ENCODE data around the gene TMEM51.

Gene TMEM51

DNA sequence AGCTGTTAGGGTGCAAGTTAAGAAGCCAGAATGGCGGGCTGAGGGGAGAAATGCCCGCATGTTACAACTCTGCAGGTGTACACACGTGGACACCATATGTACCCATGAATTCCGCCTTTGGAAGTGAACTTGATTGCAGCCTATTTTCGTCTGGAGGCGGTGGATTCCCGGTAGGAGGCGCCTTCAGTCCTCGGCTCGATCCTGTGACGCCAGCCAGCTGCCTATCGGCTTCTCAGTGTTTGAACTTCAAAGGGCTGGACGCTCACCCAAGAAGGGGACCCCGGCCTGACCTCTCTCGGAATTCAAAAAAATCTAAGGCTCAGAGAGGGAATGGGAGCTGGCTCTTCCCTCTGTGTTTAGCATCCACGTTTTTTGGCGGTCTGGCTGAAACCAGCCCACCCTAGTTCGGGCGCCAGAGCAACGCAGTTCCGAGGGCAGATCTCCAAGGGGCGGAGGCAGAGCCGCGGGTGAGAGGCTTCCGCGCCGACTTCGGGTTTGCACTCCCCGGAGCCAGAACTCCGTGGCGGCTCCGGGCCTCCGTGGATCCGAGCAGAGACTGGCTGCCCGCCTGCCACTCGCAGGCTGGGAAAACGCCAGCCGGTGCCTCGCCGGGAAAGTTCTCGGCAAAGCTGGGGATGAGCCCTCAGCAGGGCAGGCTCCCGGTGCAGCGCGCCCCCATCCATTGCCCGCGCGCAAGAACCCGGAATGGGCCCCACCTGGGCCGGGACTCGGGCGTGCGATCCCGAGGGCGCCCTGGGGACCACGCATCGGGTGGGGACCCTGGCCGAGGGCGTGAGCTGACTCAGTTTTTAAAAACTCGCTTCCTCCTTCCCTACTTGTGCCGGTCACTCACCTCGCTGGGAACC lies 996 bp upstream of the TMEM51 start:
- in situ Hi-C loops (cut with HindIII; ENCODE audit: low sequenced_read_pairs), result no loop called here

DNA sequence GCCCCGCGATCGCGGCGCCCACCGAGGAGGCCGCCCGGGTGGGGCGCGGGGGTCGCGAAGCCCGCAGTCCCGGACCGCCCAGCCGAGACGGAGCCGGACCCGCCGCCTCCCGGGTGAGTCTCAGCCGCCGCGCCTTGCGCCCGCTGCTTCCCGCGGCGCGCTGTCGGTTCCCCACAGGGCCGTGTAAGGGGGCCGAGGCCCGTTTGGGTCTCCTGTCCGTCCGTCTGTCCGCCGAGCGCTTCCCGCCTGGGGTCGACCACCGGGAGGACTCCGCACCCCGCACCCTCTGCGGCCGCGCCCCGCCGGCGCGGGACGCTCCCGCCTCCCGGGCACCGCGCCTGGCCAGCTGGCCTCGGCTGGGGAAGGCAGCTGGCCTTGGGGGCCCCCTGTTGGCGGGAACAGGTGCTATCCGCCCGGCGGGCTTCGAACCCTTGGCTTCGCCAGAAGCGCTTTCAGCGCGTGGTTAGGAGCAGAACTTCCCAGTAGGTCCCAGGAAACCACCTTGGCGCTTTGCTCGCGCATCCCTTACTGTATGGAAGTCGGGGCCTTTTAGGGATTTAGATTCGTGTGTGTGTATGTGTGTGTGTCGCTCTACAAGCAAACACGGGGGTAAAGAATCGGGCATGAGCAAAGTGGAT lies 414 bp downstream of the TMEM51 start:
- in situ Hi-C loops (cut with HindIII; ENCODE audit: low sequenced_read_pairs), result no loop called here

DNA sequence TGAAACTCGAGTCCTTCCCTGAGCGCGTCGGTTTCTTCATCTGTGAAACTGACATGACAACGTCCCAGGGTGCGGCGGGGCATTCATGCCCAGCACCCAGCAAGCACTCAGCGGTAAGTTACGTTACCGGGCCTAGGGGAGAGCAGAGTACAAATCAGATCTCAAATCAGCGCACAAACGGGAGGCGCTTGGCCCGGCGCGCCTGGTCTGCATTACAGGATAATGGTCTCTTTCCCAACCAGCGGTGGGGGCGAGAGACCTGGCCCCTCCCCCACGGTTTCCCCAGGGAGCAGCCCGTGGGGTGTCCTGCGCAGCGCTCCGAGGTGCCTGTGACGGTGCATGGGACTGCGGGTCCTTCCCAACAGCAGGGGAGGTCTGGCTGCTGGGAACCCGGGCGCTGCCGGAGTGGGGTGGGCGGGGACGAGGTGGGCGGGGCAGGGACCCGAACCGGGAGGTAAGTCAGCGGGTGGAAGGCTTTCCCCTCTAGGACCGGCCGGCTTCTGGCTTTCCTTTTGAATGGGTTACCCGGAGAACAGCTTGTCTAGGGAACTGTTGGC lies 1.0 kb downstream of the TMEM51 start:
- in situ Hi-C loops (cut with HindIII; ENCODE audit: low sequenced_read_pairs), result no loop called here

DNA sequence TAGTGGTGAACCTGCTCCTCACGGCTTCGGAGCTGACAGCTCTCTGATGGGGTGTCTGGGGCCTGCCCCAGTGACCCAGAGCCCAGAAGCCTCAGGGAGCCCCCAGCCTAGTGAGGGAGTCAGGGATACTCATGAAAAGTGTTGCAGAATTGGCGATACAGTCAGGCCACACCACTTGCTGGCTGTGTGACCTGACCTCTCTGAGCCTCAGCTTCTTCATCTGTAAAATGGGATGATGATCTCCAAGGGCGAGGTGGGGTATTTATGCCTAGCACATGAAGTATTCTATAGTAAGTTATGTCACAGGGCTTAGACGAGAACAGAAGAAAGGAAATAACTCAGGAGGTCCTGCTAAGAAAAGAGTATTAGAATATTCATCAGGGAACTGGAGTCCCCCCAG lies 1.6 kb downstream of the TMEM51 start:
- in situ Hi-C loops (cut with HindIII; ENCODE audit: low sequenced_read_pairs), result no loop called here

DNA sequence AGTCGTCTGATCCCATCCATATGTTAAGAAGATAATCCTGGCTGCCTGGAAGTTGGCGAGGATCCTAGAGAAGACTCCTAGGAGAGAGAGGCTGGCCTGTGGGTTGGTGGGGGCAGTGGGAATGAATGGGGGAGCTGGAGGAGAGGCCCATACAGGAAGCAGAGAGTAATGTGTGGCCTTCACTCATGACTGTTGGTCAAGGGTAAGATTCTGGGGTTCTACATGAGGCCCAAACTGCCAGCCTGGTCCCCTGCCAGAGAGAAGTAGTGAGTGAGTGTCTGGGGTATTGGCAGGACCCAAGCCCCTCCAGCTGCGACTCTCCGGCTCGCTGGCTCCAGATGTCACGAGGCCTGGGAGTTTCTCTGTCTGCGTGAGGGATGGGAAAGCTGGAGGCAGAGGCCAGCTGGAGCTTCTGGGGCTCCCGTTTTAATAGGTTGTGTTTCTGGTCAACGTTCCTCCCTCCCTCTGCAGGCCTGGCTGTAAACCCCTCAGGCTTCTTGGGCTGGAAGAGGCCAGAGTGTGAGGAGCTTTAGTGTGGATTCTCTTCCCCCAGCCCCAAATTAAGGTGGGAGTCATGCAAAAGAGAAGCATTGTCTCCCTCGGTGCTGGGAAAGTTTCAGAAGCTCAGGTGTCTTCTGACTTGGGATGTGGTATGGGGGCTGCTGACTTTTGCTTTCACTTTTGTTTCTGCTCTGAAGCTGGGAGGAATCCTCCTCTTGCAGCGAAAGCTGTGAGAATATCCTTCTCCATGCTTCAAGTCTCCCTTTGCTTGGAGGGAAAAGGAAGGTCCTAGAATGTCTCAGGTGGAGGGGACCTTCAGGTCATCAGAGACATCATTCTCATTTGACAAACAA lies 2.6 kb downstream of the TMEM51 start:
- in situ Hi-C loops (cut with HindIII; ENCODE audit: low sequenced_read_pairs), result no loop called here

DNA sequence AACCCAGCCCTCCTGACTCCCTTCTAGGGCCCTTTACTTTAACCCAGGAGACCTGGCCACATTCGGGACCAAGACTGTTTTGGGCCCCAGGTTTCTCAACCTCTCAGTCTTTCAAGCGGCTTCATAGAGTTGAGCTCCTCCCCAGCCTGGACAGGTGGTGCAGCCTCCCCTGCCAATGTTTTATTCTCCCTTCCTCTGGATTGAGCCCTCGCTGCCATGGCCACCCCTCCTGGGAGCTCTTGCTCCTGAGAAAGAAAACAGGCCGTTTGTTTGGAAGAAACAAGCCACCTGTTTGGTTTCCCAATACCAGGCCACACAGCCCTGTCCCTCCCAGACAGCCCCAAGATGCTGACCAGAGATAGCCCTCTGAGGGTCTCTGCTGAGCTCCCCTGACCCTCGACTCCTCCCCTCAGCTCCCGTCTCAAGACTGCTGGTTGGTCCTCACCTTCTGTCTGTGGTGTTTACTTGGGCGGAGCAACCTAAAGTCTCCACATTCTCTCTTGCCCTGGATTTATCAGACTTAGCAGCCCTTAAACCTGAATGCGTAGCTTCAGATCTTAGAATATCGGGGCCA lies 3.3 kb downstream of the TMEM51 start:
- in situ Hi-C loops (cut with HindIII; ENCODE audit: low sequenced_read_pairs), result no loop called here

DNA sequence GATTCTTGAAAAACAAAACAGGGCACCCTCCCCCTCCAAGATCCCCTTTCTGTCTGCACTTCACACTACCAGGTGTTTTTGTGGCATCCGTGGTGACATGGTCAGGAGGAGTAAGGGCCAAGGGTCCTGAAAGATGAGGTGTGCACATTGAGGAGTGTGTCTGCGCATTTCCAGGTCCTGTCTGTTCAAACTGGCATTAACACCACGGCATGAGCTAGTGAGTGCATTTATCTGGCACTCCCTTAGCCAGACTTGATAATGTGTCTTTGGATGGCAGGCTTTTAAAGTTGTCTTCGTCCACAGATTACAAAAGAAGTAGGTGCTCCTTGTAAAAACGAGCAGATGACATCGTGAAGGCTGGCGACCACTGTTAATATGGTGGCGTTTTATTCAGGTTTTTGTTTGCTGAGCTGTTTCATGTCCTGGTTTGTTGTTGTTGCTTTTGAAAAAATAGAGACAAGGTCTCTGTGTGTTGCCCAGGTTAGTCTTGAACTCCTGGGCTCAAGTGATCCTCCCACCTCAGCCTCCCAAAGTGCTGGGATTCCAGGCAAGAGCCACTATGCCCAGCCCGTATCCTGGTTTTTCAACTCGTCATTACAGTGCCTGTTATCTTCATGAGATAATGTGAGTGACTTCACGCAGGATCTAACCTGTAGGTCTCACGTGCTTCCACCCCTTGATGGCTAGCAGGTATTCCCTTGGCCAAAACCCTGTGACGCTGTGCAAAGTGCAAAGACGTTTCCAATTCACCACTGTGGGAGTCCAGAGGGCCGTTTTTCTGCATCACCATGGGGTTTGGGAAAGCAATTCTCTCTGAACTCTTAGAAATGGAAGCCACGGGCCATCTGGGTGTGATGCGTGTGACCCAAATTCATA lies 4.2 kb downstream of the TMEM51 start:
- in situ Hi-C loops (cut with HindIII; ENCODE audit: low sequenced_read_pairs), result no loop called here

DNA sequence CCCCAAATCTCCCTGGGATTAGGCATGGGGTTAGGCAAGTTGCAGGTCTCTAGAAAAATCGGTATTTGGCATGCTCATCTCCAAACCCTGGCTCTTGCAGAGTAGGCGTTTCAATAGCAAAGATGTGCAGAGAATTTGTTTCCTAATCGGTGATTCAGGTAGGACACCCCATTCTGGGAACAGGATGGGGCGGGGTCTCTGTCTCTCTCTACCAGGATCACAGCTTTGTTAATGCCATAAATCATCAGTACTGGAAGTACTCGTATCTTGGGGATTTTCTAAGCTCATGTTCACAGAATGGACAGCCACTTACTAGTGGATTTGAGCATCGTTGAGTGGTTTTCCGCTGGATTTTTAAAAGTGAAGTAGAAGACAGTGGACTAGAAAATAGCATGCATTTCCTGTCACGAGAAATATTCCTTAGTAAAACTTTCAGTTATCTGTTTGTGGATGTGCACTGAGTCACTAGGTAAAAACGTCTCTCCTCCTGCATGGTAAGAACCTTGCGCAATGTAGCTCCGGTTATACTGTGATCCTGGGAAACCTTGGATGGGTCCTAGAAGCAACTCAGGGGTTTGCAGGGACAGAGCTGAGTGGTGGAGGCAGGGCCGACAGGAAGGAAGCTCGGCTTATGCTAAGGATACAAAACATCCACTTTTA lies 5.1 kb downstream of the TMEM51 start:
- in situ Hi-C loops (cut with HindIII; ENCODE audit: low sequenced_read_pairs), result no loop called here

DNA sequence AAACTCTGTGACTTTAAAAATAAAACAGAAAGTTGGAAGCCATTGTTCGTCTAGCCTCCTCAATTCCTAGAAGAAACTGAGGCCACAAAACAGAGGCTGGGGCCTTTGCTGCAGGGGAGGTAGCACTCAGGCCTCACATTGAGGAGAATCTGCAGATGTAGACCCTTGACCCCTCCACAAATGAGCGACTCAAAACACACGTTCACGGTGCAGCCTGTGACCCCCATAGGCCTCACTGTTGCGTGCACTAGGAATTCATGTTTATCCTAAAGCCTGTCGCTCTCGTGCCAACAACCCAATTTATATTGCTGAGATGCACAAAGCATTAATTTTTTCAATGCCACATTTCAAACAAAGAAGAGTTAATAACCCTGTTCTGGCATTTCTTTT lies 5.6 kb downstream of the TMEM51 start:
- in situ Hi-C loops (cut with HindIII; ENCODE audit: low sequenced_read_pairs), result no loop called here

DNA sequence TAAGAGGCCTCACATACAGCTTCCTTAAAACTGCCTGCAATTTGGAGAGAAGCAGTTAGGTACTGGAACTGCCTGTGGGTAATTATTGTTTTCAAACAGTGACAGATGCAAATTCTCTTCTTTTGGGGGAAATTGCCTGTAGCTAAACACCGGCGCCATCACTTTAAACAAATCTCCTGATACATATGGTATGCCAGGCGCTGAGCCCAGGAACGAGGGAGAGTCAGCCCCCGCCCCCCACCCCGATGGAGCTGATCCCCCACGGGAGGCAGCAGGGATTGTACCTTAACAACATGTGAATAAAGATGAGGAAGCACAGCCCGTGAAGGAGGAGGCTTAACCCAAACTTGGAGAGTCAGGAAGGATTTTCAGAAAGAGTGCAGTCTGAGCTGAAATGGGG lies 7.1 kb downstream of the TMEM51 start:
- in situ Hi-C loops (cut with HindIII; ENCODE audit: low sequenced_read_pairs), result no loop called here

DNA sequence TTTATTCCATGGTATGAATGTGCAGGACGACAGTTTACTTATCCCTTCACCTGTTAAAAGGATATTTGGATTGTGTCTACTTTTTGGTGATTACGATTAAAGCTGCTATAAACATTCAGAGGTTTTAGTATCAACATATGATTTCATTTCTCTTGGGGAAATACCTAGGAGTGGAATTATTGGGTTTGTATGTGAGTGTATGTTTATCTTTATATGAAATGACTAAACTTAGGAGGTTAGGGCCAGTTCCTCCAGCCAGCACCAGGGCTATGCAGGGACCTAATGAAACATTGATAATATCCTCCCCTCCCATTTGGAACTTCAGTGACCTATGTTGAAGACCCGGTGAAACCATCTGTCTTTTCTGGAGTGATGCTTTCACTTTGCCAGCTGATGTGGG lies 13.8 kb downstream of the TMEM51 start:
- in situ Hi-C loops (cut with HindIII; ENCODE audit: low sequenced_read_pairs), result no loop called here

DNA sequence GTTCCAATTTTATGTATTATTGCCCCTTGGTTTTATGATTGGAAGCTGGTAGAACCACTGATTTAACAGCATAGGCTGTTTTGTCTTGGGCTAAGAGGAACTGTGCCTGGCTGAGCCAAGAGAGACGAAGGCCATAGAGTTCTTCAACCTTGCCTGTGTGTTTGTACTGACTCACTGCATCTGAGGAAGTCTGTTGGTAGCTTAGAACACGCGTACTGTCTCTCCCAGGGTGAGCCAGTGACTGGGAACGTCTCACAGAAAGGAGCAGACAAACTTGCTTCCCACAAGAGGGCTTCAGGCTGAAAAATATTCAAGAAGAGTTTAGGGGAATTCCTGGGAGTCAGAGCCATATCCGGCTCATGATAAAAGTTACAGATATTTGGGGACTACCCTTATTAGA lies 14.9 kb downstream of the TMEM51 start:
- in situ Hi-C loops (cut with HindIII; ENCODE audit: low sequenced_read_pairs), result no loop called here

DNA sequence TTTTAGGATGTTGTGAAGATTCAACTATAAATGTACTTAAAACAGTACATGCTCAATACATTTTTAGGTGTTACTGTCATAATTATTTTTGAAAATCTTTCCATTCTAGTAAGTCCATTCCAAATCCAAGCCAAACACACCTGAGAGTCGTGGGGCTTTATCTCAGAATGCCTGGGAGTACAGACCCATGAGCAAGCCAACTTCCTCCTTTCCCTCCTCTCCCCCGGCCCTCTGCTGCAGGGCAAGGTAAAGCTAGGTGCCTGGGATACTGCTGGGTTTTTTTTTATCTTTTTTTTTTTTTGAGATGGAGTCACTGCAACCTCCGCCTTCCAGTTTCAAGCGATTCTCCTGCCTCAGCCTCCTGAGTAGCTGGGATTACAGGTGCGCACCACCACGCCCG lies 16.5 kb downstream of the TMEM51 start:
- in situ Hi-C loops (cut with HindIII; ENCODE audit: low sequenced_read_pairs), result no loop called here

DNA sequence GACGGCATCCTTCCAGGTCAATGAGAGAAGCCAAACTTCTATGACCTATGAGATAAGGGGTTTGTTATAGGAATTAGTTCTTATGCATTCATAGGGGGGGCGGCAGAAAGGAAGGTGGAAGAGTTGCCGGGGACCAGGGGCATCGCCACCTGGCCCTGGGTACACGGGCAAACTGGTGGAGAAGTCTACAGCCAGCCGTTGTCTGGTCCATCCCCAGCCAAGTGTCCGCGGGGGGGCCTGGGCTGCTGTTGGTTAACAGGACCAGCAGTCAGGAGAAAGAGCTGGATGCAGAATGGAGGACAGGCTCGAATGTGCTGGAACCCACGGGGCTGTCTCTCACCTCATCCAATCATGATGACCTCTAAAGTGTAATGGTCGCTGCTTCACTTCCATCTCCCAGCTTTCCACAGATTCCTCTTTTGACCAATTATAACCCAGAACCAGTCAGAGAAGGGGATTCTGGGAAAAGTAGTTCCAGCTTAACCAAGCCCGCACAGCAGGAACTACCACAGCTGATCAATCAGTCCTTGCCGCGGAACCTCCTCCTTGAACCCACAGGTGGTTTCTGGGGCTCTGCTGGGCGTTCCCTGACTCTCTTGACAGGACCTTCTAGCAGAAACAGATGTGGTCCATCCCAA lies 17.8 kb downstream of the TMEM51 start:
- in situ Hi-C loops (cut with HindIII; ENCODE audit: low sequenced_read_pairs), result no loop called here

DNA sequence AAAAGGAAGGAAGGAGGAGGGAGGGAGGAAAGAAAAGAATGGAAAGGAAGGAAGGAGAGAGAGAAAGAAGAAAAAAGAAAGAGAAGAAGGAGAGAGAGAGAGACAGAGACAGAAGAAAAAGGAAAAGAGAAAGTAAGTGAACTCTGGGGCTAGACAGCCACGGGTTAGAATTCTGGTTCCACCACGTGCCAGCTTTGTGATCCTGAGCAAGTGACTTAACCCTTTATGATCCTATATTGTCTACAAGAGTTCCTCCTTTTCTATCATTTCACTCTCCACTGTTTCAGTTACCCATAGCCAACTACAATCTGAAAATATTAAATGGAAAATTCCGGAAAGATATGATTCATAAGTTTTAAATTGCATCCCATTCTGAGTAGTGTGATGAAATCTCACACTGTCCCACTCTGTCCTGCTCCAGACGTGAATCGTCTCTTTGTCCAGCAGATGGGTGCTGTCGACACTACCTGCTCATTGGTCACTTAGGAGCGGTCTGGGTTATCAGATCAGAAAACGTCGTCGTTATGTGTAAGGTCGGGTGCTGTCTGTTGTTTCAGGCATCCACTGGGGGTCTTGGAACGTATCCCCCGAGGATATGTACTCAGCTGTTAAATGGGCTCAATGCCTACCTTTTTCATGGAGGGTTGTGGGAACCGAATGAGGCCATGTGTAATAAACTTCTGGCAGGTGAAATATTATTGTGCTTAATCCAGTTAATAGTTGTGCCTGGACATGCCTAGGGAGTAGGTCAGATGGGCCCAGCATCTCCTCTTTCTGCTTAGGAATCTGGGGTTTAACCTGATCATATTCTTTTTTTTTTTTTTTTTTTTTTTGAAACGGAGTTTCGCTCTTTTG lies 19.1 kb downstream of the TMEM51 start:
- in situ Hi-C loops (cut with HindIII; ENCODE audit: low sequenced_read_pairs), result no loop called here

DNA sequence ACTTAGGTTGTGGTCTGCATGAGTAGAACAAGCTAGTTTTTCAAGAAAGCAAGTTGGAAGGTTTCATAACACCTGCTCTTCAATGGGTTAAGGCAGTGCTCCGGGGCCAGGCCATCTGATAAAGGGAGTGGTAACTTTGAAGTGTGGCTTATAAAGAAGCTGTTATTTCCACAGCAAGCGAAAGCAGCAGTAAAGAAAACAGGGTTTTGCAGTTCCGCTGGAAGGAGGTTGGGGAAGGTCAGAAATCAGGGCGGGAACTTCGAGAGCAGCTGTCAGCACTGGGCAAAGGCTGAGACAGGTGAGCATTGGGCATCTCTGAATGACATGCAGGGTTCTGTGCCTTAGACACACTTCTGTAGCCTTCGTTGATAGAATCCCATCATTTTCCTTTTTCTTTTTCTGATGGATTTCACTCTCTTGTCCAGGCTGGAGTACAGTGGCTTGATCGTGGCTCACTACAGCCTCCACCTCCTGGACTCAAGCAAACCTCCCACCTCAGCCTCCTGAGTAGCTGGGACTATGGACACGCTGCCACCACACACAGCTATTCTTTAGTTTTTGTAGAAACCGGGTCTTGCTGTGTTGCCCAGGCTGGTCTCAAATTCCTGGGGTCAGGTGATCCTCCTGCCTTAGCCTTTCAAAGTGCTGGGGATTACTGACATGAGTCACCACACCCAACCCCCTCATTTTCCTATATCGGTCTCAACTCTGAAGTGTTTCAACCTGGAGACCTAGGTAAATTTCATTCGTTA lies 20.5 kb downstream of the TMEM51 start:
- in situ Hi-C loops (cut with HindIII; ENCODE audit: low sequenced_read_pairs), result no loop called here

DNA sequence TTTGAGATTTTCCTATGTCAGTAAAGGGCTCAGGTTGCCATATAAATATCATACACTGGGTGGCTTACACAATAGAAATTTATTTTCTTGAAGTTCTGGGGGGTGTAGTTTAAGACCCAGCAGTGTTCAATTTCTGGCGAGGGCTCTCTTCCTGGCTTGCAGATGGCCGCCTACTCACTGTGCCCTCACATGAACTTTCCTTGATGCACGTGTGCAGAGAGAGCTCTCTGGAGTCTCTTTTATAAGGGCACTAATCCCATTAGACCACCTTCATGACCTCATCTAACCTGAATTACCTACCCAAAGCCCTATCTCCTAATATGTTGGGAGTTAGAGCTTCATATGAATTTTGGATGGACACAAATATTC lies 21.1 kb downstream of the TMEM51 start:
- in situ Hi-C loops (cut with HindIII; ENCODE audit: low sequenced_read_pairs), result no loop called here
